GM12892 (cell line): ENCODE data around the gene EFCAB5.

Experiments used
- POLR2A ChIP-seq: IDR thresholded peaks from 2 replicates; pipeline ENCODE4 v1.6.1; 2011; ENCODE audit warnings: low read depth, low read length, control low read depth
- POLR2AphosphoS5 ChIP-seq: IDR thresholded peaks from 2 replicates; pipeline ENCODE4 v1.6.1; 2011; ENCODE audit warnings: low read depth, low read length, control low read depth

GRCh38 chr17:29962656-29963055, 21.2 kb downstream of the EFCAB5 start:
- TF ChIP-seq POLR2AphosphoS5 = no peak
- TF ChIP-seq POLR2A = no peak
